Measurements from ENCODE around the gene GIPR.

The GIPR gene

DNA sequence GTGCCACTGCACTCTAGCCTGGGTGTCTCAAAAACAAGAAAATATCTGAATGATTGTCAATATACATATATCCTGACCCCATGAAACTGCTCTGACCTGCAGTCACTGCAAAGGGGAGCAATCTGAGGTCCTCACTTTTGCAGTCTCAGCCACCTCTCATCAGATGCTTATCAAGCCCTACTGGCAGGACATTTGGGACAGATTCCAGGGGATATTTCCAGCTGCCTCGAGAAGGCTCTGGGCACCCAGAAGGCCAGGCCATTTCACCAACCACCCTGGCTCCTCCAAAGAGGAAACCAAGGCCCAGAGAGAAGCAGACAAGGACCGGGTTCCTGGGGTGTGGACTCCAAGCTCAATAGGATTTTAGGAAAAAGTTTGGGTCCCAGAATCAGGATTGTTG lies 31.1 kb upstream of the GIPR start:
- no peaks in the 10 kb centered on the region; a peak in 1 of 3 replicates for H3K36me3 ChIP-seq (ENCODE audit: control insufficient read depth in 2 of 2, insufficient read depth in 1 of 2, low read length in 2 of 2)
- H3K9me3 ChIP-seq (ENCODE audit: control insufficient read depth, insufficient read depth, low read depth, low read length): no peaks in the 10 kb centered on the region
- no peak overlapping the region for H3K27ac ChIP-seq (ENCODE audit: extremely low read depth, low read depth, low read length)
- POLR2A ChIA-PET: interaction anchor here (0.7 to 0.8 kb wide), 2 partner anchors 42 to 105 kb away, joined by 4 to 5 read pairs; no protein-coding TSS in a partner anchor
- CTCF ChIA-PET: interaction anchor here (0.6 to 7.8 kb wide), 4 partner anchors 21 to 932 kb away, joined by 3 to 155 read pairs (median 4); partner anchors contain the start of gene GPR4
- H3K4me1 ChIP-seq (ENCODE audit: control insufficient read depth, insufficient read depth, low read length): peaks cover 20% of the 10 kb centered on the region
- H3K4me3 ChIP-seq (ENCODE audit: low read depth, low read length): no peak overlapping the region
- TF ChIP-seq, protein P1, sequence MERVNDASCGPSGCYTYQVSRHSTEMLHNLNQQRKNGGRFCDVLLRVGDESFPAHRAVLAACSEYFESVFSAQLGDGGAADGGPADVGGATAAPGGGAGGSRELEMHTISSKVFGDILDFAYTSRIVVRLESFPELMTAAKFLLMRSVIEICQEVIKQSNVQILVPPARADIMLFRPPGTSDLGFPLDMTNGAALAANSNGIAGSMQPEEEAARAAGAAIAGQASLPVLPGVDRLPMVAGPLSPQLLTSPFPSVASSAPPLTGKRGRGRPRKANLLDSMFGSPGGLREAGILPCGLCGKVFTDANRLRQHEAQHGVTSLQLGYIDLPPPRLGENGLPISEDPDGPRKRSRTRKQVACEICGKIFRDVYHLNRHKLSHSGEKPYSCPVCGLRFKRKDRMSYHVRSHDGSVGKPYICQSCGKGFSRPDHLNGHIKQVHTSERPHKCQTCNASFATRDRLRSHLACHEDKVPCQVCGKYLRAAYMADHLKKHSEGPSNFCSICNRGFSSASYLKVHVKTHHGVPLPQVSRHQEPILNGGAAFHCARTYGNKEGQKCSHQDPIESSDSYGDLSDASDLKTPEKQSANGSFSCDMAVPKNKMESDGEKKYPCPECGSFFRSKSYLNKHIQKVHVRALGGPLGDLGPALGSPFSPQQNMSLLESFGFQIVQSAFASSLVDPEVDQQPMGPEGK (tag by site-specific recombination; IDR thresholded peaks at IDR 0.05): no peak
- TF ChIP-seq ZNF561 (tag by site-specific recombination; IDR thresholded peaks at IDR 0.05; ENCODE audit: borderline replicate concordance): no peak
- TF ChIP-seq ZNF223 (tag by site-specific recombination; IDR thresholded peaks at IDR 0.05): no peak
- TF ChIP-seq ZSCAN16 (tag by site-specific recombination; IDR thresholded peaks at IDR 0.05): no peak
- no peak for TF ChIP-seq SETDB1 (IDR thresholded peaks at IDR 0.05; ENCODE audit: insufficient read length, low read length)
- no peak for TF ChIP-seq ZNF585B (tag by site-specific recombination; IDR thresholded peaks at IDR 0.05)
- TF ChIP-seq, protein P2, sequence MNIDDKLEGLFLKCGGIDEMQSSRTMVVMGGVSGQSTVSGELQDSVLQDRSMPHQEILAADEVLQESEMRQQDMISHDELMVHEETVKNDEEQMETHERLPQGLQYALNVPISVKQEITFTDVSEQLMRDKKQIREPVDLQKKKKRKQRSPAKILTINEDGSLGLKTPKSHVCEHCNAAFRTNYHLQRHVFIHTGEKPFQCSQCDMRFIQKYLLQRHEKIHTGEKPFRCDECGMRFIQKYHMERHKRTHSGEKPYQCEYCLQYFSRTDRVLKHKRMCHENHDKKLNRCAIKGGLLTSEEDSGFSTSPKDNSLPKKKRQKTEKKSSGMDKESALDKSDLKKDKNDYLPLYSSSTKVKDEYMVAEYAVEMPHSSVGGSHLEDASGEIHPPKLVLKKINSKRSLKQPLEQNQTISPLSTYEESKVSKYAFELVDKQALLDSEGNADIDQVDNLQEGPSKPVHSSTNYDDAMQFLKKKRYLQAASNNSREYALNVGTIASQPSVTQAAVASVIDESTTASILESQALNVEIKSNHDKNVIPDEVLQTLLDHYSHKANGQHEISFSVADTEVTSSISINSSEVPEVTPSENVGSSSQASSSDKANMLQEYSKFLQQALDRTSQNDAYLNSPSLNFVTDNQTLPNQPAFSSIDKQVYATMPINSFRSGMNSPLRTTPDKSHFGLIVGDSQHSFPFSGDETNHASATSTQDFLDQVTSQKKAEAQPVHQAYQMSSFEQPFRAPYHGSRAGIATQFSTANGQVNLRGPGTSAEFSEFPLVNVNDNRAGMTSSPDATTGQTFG (tag by site-specific recombination; IDR thresholded peaks at IDR 0.05; ENCODE audit: borderline replicate concordance): no peak
- TF ChIP-seq ZNF776 (tag by site-specific recombination; IDR thresholded peaks at IDR 0.05; ENCODE audit: borderline replicate concordance): no peak
- TF ChIP-seq, protein P3, sequence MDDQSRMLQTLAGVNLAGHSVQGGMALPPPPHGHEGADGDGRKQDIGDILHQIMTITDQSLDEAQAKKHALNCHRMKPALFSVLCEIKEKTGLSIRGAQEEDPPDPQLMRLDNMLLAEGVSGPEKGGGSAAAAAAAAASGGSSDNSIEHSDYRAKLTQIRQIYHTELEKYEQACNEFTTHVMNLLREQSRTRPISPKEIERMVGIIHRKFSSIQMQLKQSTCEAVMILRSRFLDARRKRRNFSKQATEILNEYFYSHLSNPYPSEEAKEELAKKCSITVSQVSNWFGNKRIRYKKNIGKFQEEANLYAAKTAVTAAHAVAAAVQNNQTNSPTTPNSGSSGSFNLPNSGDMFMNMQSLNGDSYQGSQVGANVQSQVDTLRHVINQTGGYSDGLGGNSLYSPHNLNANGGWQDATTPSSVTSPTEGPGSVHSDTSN (CRISPR knock-in tag; IDR thresholded peaks at IDR 0.05): no peak
- TF ChIP-seq, protein P4, sequence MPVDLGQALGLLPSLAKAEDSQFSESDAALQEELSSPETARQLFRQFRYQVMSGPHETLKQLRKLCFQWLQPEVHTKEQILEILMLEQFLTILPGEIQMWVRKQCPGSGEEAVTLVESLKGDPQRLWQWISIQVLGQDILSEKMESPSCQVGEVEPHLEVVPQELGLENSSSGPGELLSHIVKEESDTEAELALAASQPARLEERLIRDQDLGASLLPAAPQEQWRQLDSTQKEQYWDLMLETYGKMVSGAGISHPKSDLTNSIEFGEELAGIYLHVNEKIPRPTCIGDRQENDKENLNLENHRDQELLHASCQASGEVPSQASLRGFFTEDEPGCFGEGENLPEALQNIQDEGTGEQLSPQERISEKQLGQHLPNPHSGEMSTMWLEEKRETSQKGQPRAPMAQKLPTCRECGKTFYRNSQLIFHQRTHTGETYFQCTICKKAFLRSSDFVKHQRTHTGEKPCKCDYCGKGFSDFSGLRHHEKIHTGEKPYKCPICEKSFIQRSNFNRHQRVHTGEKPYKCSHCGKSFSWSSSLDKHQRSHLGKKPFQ (tag by site-specific recombination; IDR thresholded peaks at IDR 0.05): no peak
- TF ChIP-seq, protein P5, sequence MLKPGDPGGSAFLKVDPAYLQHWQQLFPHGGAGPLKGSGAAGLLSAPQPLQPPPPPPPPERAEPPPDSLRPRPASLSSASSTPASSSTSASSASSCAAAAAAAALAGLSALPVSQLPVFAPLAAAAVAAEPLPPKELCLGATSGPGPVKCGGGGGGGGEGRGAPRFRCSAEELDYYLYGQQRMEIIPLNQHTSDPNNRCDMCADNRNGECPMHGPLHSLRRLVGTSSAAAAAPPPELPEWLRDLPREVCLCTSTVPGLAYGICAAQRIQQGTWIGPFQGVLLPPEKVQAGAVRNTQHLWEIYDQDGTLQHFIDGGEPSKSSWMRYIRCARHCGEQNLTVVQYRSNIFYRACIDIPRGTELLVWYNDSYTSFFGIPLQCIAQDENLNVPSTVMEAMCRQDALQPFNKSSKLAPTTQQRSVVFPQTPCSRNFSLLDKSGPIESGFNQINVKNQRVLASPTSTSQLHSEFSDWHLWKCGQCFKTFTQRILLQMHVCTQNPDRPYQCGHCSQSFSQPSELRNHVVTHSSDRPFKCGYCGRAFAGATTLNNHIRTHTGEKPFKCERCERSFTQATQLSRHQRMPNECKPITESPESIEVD (tag by site-specific recombination; IDR thresholded peaks at IDR 0.05): no peak

DNA sequence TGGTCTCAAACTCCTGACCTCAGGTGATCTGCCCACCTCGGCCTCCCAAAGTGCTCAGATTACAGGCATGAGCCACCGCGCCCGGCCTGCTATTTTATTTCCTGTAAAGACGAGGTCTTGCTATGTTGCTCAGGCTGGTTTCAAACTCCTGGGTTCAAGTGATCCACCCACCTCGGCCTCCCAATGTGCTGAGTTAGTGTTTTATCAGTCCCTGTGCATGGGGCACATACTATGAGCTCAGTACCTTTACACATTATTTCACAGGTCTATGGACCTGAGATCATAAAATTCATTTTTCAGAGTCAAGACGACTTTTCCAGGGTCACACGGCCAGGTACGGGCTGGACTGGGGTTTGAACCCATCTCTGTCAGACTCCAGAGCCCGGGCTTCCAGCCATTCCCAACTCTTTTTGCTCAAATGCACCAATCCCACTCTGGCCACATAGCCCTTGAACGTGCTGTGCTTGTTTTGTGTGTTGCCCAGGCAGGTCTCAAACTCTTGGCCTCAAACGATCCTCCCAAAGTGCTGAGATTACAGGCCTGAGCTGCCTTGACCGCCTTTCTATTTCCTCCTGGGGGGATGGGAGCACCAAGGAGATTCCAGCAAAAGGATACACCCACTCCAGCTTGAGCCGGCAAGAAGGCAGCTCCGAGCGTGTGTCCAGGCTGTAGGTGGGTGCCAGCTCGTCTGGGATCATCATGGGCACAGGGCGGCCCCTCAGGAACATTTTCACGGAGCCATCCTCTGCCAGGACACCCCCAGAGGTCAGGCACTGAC lies 29.9 kb upstream of the GIPR start:
- Histone ChIP-seq H3K36me3 (ENCODE audit: control insufficient read depth in 2 of 2, insufficient read depth in 1 of 2, low read length in 2 of 2) (no peaks in the 10 kb centered on the region; a peak in 1 of 3 replicates), H3K9me3 (ENCODE audit: control insufficient read depth, insufficient read depth, low read depth, low read length) (no peaks in the 10 kb centered on the region), H3K4me1 (ENCODE audit: control insufficient read depth, insufficient read depth, low read length) (peaks cover 15% of the 10 kb centered on the region), H3K27ac (ENCODE audit: extremely low read depth, low read depth, low read length) (no peak overlapping the region), H3K4me3 (ENCODE audit: low read depth, low read length) (peak overlapping the region; percentile 72)
- CTCF ChIA-PET: interaction anchor here (0.6 to 7.8 kb wide), 9 partner anchors 17 to 247 kb away, joined by 3 to 155 read pairs (median 4); partner anchors contain the start of genes GPR4 and QPCTL
- POLR2A ChIA-PET: interaction anchor here (0.5 to 1.1 kb wide), 7 partner anchors 22 to 312 kb away, joined by 3 to 8 read pairs (median 4); partner anchors contain the start of genes QPCTL and SNRPD2
- no peak for TF ChIP-seq ZNF311 (tag by site-specific recombination; IDR thresholded peaks at IDR 0.05; ENCODE audit: borderline replicate concordance)
- no peak for TF ChIP-seq ZNF184 (tag by site-specific recombination; IDR thresholded peaks at IDR 0.05)
- no peak for TF ChIP-seq TRIM28 (IDR thresholded peaks at IDR 0.05; ENCODE audit: borderline replicate concordance, low read length)
- TF ChIP-seq PRDM1 (tag by site-specific recombination; IDR thresholded peaks at IDR 0.05): no peak
- peak; percentile 27; the same call in 1 of the 2 replicates for TF ChIP-seq EGR2 (tag by site-specific recombination; IDR thresholded peaks at IDR 0.05; ENCODE audit: low read depth)
- TF ChIP-seq ZNF623 (tag by site-specific recombination; IDR thresholded peaks at IDR 0.05): peak; percentile 49; the same call in 1 of the 2 replicates
- no peak for TF ChIP-seq KLF8 (tag by site-specific recombination; IDR thresholded peaks at IDR 0.05)
- no peak for TF ChIP-seq ZNF239 (tag by site-specific recombination; IDR thresholded peaks at IDR 0.05)
- TF ChIP-seq, protein P6, sequence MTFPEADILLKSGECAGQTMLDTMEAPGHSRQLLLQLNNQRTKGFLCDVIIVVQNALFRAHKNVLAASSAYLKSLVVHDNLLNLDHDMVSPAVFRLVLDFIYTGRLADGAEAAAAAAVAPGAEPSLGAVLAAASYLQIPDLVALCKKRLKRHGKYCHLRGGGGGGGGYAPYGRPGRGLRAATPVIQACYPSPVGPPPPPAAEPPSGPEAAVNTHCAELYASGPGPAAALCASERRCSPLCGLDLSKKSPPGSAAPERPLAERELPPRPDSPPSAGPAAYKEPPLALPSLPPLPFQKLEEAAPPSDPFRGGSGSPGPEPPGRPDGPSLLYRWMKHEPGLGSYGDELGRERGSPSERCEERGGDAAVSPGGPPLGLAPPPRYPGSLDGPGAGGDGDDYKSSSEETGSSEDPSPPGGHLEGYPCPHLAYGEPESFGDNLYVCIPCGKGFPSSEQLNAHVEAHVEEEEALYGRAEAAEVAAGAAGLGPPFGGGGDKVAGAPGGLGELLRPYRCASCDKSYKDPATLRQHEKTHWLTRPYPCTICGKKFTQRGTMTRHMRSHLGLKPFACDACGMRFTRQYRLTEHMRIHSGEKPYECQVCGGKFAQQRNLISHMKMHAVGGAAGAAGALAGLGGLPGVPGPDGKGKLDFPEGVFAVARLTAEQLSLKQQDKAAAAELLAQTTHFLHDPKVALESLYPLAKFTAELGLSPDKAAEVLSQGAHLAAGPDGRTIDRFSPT (tag by site-specific recombination; IDR thresholded peaks at IDR 0.05): no peak
- TF ChIP-seq SP2 (tag by site-specific recombination; IDR thresholded peaks at IDR 0.05): peak; percentile 40
- 0 out of 2 replicates have a peak, but pooled peaks have one; percentile 22 for TF ChIP-seq IKZF3 (tag by site-specific recombination; IDR thresholded peaks at IDR 0.05)
- TF ChIP-seq ZSCAN16 (tag by site-specific recombination; IDR thresholded peaks at IDR 0.05): 0 out of 2 replicates have a peak, but pooled peaks have one; percentile 28
